NT2/D1 (cell line): ENCODE results near the gene POLR2J.

Experiments
- YY1 ChIP-seq: IDR thresholded peaks from 2 replicates; pipeline ENCODE4 v1.6.1; 2011; ENCODE audit not compliant: insufficient read length, insufficient read depth
- ZNF274 ChIP-seq: IDR thresholded peaks from 2 replicates; pipeline ENCODE4 v1.6.1; 2011; ENCODE audit warnings: mild to moderate bottlenecking, low read depth, low read length

DNA sequence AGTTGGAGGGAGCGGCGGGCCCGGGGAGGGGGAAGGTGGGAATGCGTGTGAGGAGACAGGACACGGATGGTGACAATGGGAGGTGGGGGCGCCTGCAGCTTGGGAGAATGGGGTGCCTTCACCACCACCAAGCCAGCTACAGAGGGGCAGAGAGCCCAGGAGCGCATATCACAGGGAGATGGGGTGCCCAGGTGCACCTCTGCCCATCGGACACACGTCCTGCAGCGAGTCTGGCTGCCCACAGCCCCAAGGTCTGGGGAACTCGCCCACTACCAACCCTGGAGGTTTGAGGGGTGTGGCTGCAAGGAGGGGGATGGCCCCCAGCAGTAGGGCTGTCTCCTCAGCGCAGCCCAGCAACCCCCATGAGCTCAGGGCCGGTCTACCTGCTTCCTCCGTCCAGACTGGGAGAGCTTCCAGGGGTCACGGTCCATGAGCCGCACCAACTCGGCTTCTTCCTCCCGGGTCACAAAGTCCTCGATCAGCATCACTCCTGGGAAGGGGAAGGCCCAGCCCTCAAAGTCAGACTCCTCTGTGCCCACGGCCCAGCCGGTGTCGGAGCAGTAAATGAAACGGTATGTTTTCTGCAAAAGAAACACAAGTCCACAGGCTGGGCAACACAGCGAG is 19.4 kb downstream of the POLR2J start:
- TF ChIP-seq YY1 (no peak), ZNF274 (no peak)
